OCI-LY1 (cell line): Measurements from ENCODE around the gene CD4.

Experiments
- H2AFZ ChIP-seq: fragments of 200-600 bp; sonication (generic), shearing (Covaris generic); 2 replicates; pipeline ENCODE4 v1.6.0; 2014; ENCODE audit warnings: antibody characterized with exemption, mild to moderate bottlenecking, low read length
- H3F3A ChIP-seq: fragments of 200-600 bp; sonication (generic), shearing (Covaris generic); 2 replicates; pipeline ENCODE4 v1.6.0; 2014; ENCODE audit warnings: mild to moderate bottlenecking, antibody characterized with exemption, low read length, moderate library complexity; ENCODE audit not compliant: insufficient read depth
- H3K27ac ChIP-seq: fragments of 200-600 bp; sonication (generic); 2 replicates; pipeline ENCODE4 v1.5.1; 2014; ENCODE audit warnings: low read length, mixed run types, mild to moderate bottlenecking, low read depth; ENCODE audit not compliant: poor library complexity, severe bottlenecking
- H3K27me3 ChIP-seq: fragments of 200-600 bp; sonication (generic); 2 replicates; pipeline ENCODE4 v1.6.0; 2014; ENCODE audit warnings: antibody characterized with exemption, mild to moderate bottlenecking, low read length, moderate library complexity; ENCODE audit not compliant: insufficient read depth
- H3K36me3 ChIP-seq: fragments of 200-600 bp; sonication (generic); 2 replicates; pipeline ENCODE4 v1.6.1; 2014; ENCODE audit warnings: mild to moderate bottlenecking, antibody characterized with exemption, low read length, moderate library complexity, mixed read lengths; ENCODE audit not compliant: insufficient read depth
- H3K4me1 ChIP-seq: fragments of 200-600 bp; sonication (generic); 2 replicates; pipeline ENCODE4 v1.5.1; 2014; ENCODE audit warnings: mild to moderate bottlenecking, low read length, moderate library complexity; ENCODE audit not compliant: insufficient read depth, severe bottlenecking
- H3K4me2 ChIP-seq: fragments of 200-600 bp; sonication (generic), shearing (Covaris generic); 2 replicates; pipeline ENCODE4 v1.6.1; 2014; ENCODE audit warnings: low read length
- H3K4me3 ChIP-seq: fragments of 200-600 bp; sonication (generic); 2 replicates; pipeline ENCODE4 v1.5.1; 2014; ENCODE audit warnings: low read length, low read depth, mild to moderate bottlenecking, mixed read lengths; ENCODE audit not compliant: poor library complexity, severe bottlenecking
- H3K79me2 ChIP-seq: fragments of 200-600 bp; shearing (Covaris generic); 2 replicates; pipeline ENCODE4 v1.6.1; 2016; ENCODE audit warnings: mixed run types, low read length, mixed read lengths; ENCODE audit not compliant: insufficient read depth
- H3K9ac ChIP-seq: fragments of 200-600 bp; sonication (generic), shearing (Covaris generic); 2 replicates; pipeline ENCODE4 v1.6.1; 2014; ENCODE audit warnings: mild to moderate bottlenecking, low read length, mixed read lengths
- H3K9me2 ChIP-seq: fragments of 200-600 bp; sonication (generic), shearing (Covaris generic); 2 replicates; pipeline ENCODE4 v1.6.1; 2014; ENCODE audit warnings: low read depth, mild to moderate bottlenecking, low read length, mixed read lengths
- H3K9me3 ChIP-seq: fragments of 200-600 bp; shearing (Covaris generic); 2 replicates; pipeline ENCODE4 v1.6.1; 2014; ENCODE audit warnings: low read length, mixed read lengths
- H4K20me1 ChIP-seq: fragments of 200-600 bp; sonication (generic), shearing (Covaris generic); 2 replicates; pipeline ENCODE4 v1.6.0; 2016; ENCODE audit warnings: mild to moderate bottlenecking, low read length; ENCODE audit not compliant: insufficient read depth
- CTCF ChIP-seq: fragments of 200-600 bp; sonication (generic), shearing (Covaris generic); IDR thresholded peaks from 2 replicates; pipeline ENCODE4 v1.5.1; 2017; ENCODE audit warnings: mild to moderate bottlenecking, antibody characterized with exemption, low read length, moderate library complexity, mixed read lengths
- EZH2 ChIP-seq: fragments of 200-600 bp; sonication (generic), shearing (Covaris generic); IDR thresholded peaks from 2 replicates; pipeline ENCODE4 v1.8.0; 2017; ENCODE audit warnings: borderline replicate concordance, mixed run types, mild to moderate bottlenecking, antibody characterized with exemption, low read length, moderate library complexity, mixed read lengths

The CD4 gene

DNA sequence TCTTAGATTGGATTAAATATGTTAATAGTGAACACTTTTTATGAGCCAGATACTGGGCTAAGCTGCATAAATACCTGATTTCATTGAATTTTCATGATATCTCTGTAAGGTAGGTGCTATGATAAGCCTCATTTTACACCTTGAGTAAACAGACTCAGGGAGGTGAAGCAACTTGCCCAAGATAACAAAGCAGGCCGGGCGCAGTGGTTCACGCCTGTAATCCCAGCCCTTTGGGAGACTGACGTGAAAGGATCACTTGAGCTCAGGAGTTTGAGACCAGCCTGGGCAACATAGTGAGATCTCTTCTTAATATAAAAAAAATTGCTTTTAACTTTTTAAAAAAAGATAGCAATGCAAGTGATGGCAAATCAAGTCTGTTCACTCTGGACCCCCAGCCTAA is 52.7 kb downstream of the CD4 start:
- H3K9me3 ChIP-seq, result no peaks in the 10 kb centered on the region
- H4K20me1 ChIP-seq, result no peaks in the 10 kb centered on the region
- TF ChIP-seq CTCF (no peak), EZH2 (no peak)
- H3K4me1 ChIP-seq, result peaks cover 41% of the 10 kb centered on the region
- H3K9ac ChIP-seq, result no peak overlapping the region
- H3F3A ChIP-seq, result 0 out of 2 replicates have a peak, but pooled peaks cover 3% of the 10 kb centered on the region
- no peaks in the 10 kb centered on the region; the same call in 1 of the 2 replicates for H3K27me3 ChIP-seq
- no peak overlapping the region for H3K4me3 ChIP-seq
- H3K79me2 ChIP-seq, result no peaks in the 10 kb centered on the region
- H3K27ac ChIP-seq, result no peak overlapping the region
- H2AFZ ChIP-seq, result no peak overlapping the region
- no peaks in the 10 kb centered on the region for H3K9me2 ChIP-seq
- H3K36me3 ChIP-seq, result peaks cover 12% of the 10 kb centered on the region; the same call in 1 of the 2 replicates
- H3K4me2 ChIP-seq, result no peak overlapping the region

DNA sequence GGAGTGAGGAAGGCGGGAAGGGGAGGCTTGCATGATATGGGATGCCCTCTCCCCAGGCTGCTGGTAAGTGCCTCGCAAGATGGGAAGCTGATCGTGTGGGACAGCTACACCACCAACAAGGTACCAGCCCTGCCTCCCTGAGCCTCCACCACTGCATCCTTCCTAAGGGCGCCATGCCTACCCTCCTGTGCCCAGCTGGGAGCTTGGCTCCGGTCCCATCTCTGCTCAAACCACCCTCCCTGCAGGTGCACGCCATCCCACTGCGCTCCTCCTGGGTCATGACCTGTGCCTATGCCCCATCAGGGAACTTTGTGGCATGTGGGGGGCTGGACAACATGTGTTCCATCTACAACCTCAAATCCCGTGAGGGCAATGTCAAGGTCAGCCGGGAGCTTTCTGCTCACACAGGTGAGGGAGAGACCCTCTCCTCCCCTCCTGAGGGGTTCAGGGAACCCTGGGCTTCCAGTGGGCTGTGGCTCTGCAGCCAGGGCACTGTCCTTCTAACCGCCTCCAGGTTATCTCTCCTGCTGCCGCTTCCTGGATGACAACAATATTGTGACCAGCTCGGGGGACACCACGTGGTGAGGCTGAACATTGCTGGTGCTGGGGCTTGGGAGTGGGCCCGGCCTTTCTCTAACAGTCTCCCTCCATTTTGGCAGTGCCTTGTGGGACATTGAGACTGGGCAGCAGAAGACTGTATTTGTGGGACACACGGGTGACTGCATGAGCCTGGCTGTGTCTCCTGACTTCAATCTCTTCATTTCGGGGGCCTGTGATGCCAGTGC is 54.0 kb downstream of the CD4 start:
- H2AFZ ChIP-seq, result no peak overlapping the region

GRCh38 chr12:6845395-6845794 is 56.1 kb downstream of the CD4 start:
- Histone ChIP-seq H3K9me2 (no peaks in the 10 kb centered on the region), H3K27me3 (no peaks in the 10 kb centered on the region), H3K4me2 (no peak overlapping the region), H3K27ac (no peak overlapping the region), H3K36me3 (peaks cover 43% of the 10 kb centered on the region), H3K4me1 (peaks cover 44% of the 10 kb centered on the region), H3F3A (0 out of 2 replicates have a peak, but pooled peaks cover 3% of the 10 kb centered on the region), H4K20me1 (no peaks in the 10 kb centered on the region), H3K9ac (no peak overlapping the region), H3K79me2 (peaks cover 3% of the 10 kb centered on the region; the same call in 1 of the 2 replicates), H3K9me3 (no peaks in the 10 kb centered on the region), H2AFZ (no peak overlapping the region), H3K4me3 (no peak overlapping the region)
- TF ChIP-seq EZH2 (no peak), CTCF (no peak)

More for the DNA sequence above, 54.0 kb downstream of the CD4 start:
- peak overlapping the region; percentile 8 for H3K4me3 ChIP-seq
- H3K79me2 ChIP-seq, result no peaks in the 10 kb centered on the region
- no peaks in the 10 kb centered on the region for H3K9me3 ChIP-seq
- TF ChIP-seq EZH2 (no peak), CTCF (peak; percentile 38; the same call in 1 of the 2 replicates)
- no peaks in the 10 kb centered on the region for H3K9me2 ChIP-seq
- 0 out of 2 replicates have a peak, but pooled peaks cover 3% of the 10 kb centered on the region for H3F3A ChIP-seq
- peaks cover 41% of the 10 kb centered on the region for H3K4me1 ChIP-seq
- H3K27ac ChIP-seq, result no peak overlapping the region
- peak overlapping the region; percentile 13; the same call in 1 of the 2 replicates for H3K9ac ChIP-seq
- H3K4me2 ChIP-seq, result peak overlapping the region; percentile 42; the same call in 1 of the 2 replicates
- peaks cover 25% of the 10 kb centered on the region; the same call in 1 of the 2 replicates for H3K36me3 ChIP-seq
- no peaks in the 10 kb centered on the region for H3K27me3 ChIP-seq
- H4K20me1 ChIP-seq, result no peaks in the 10 kb centered on the region
